GM12891 (cell line): Measurements from ENCODE around the gene PTPRG.

ENCODE experiments used
- POLR2A ChIP-seq: IDR thresholded peaks from 2 replicates; pipeline ENCODE4 v1.6.1; 2011; ENCODE audit warnings: low read depth, low read length, control low read depth
- TAF1 ChIP-seq: IDR thresholded peaks from 2 replicates; pipeline ENCODE4 v1.6.1; 2011; ENCODE audit warnings: low read depth, low read length, control low read depth

DNA sequence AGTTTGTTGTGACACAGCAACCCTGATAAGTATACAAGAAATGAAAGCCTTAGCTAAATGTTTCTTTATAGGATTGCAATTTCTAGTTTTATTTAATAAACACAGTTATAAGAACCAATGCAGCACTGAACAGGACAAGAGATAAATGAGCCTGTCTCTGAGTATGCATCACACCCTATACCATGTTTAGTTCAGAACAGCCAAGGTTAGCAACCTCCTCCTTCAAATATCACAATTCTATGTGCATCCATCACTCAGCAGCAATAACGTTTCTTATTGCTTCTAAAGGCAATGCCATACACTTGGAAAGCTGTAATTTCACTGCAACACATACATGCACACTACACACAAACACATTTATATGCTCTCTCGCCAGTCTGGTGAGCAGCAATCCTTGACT lies 280.6 kb downstream of the PTPRG start:
- TF ChIP-seq TAF1 (no peak), POLR2A (no peak)
